HepG2 (cell line): ENCODE data around the gene ZFP14. TPM values are rescaled to one million over a fixed set of nuclear protein-coding genes. Genes with fewer than 3 reads are reported as not detected.

ENCODE experiments used
- polyA plus RNA-seq, 8 experiments: library from polyadenylated mRNA; depleted of rRNA in 3 of 8; stranded (reverse) in 7 of 8; unstranded in 1 of 8; fragments of >200 nt; fragmentation: Illumina TruSeq in 4 of 8; extraction: Trizol in 4 of 8; gene quantifications; 2 replicates each; pipeline versions ENCODE4 v1.2.1 to v1.2.3, GENCODE V29; 2011 to 2016; ENCODE audit warnings: low read depth in 4 of 8, missing spikeins in 1 of 8, mixed read lengths in 1 of 8; ENCODE audit not compliant: insufficient read depth in 1 of 8
- total RNA-seq, 5 experiments: library from RNA; depleted of rRNA; stranded (reverse); fragments of >200 nt; fragmentation: Illumina TruSeq; extraction: Trizol; gene quantifications; 2 replicates each; pipeline ENCODE4 v1.2.3, GENCODE V29; 2016; ENCODE audit warnings: low read depth in 1 of 5

ZFP14 gene
- total and polyA plus RNA-seq, 2 of the 13 experiments (the other 11 are each of a cell fraction or from before 2014, with no cell fraction given) = 2.0 to 5.0 TPM

Other genes with a start within 250 kb of the ZFP14 start
- gene CAPNS1, start 239.1 kb downstream of the ZFP14 start, total RNA-seq (2016; rRNA removed; fragmentation: Illumina TruSeq; extraction: Trizol) = 280 and 322 TPM in 2 replicates
- gene CAPNS1, start 239.1 kb downstream of the ZFP14 start, polyA plus RNA-seq (2011; rRNA removed) = 526 and 533 TPM in 2 replicates
- not detected in 2 replicates for gene COX7A1, start 226.8 kb downstream of the ZFP14 start, total RNA-seq (2016; rRNA removed; fragmentation: Illumina TruSeq; extraction: Trizol)
- not detected in 2 replicates for gene COX7A1, start 226.8 kb downstream of the ZFP14 start, polyA plus RNA-seq (2011; rRNA removed)
- 5.2 and 6.0 TPM in 2 replicates for gene ZNF565, start 164.5 kb downstream of the ZFP14 start, total RNA-seq (2016; rRNA removed; fragmentation: Illumina TruSeq; extraction: Trizol)
- gene ZNF565, start 164.5 kb downstream of the ZFP14 start, polyA plus RNA-seq (2011; rRNA removed) = 1.8 and 2.1 TPM in 2 replicates
- 52.7 and 93.3 TPM in 2 replicates for gene ZNF146, start 164.1 kb downstream of the ZFP14 start, total RNA-seq (2016; rRNA removed; fragmentation: Illumina TruSeq; extraction: Trizol)
- 26.8 and 28.4 TPM in 2 replicates for gene ZNF146, start 164.1 kb downstream of the ZFP14 start, polyA plus RNA-seq (2011; rRNA removed)
- 4.3 and 7.1 TPM in 2 replicates for gene ZFP82, start 39.4 kb upstream of the ZFP14 start, total RNA-seq (2016; rRNA removed; fragmentation: Illumina TruSeq; extraction: Trizol)
- 1.5 and 1.7 TPM in 2 replicates for gene ZFP82, start 39.4 kb upstream of the ZFP14 start, polyA plus RNA-seq (2011; rRNA removed)
- gene ZNF566, start 110.4 kb upstream of the ZFP14 start, total RNA-seq (2016; rRNA removed; fragmentation: Illumina TruSeq; extraction: Trizol) = 13.7 and 19.0 TPM in 2 replicates
- 4.8 and 5.9 TPM in 2 replicates for gene ZNF566, start 110.4 kb upstream of the ZFP14 start, polyA plus RNA-seq (2011; rRNA removed)
- 10.5 and 19.9 TPM in 2 replicates for gene ZNF260, start 149.1 kb upstream of the ZFP14 start, total RNA-seq (2016; rRNA removed; fragmentation: Illumina TruSeq; extraction: Trizol)
- gene ZNF260, start 149.1 kb upstream of the ZFP14 start, polyA plus RNA-seq (2011; rRNA removed) = 2.8 and 3.1 TPM in 2 replicates
- gene ZNF529, start 194.1 kb upstream of the ZFP14 start, total RNA-seq (2016; rRNA removed; fragmentation: Illumina TruSeq; extraction: Trizol) = 9.3 and 14.2 TPM in 2 replicates
- 10.6 and 10.7 TPM in 2 replicates for gene ZNF529, start 194.1 kb upstream of the ZFP14 start, polyA plus RNA-seq (2011; rRNA removed)
- 6.3 and 6.8 TPM in 2 replicates for gene ZNF382, start 226.1 kb upstream of the ZFP14 start, total RNA-seq (2016; rRNA removed; fragmentation: Illumina TruSeq; extraction: Trizol)
- gene ZNF382, start 226.1 kb upstream of the ZFP14 start, polyA plus RNA-seq (2011; rRNA removed) = 2.3 and 3.1 TPM in 2 replicates